Hematopoietic multipotent progenitor cell treated with erythropoietin and hydrocortisone succinate and interleukin-3 and kit ligand, for 6 days (in vitro differentiated cells): ENCODE data around the gene FBXO5.
"Not testable (repeated sequence)": the region's sequence is repeated elsewhere in the genome, so short reads cannot be mapped to it uniquely, and the experiment has no call there.

Experiments used
- DNase-seq: peaks from one replicate; pipeline ENCODE4 v3.0.0-alpha.2; 2015

The FBXO5 gene

GRCh38 chr6:152985300-152985699 lies 2.5 kb upstream of the FBXO5 start:
- DNase-seq: not testable (repeated sequence)

GRCh38 chr6:152984513-152984872 lies 1.7 kb upstream of the FBXO5 start:
- DNase-seq: peak; percentile 18

- DNase-seq: peak; percentile 95
Observed at GRCh38 chr6:152983637-152984512, 1.0 kb upstream of the FBXO5 start.

GRCh38 chr6:152981989-152982903 lies 595 bp downstream of the FBXO5 start:
- peak; percentile 54 for DNase-seq

GRCh38 chr6:152981219-152981618 lies 1.6 kb downstream of the FBXO5 start:
- peak; percentile 55 for DNase-seq

GRCh38 chr6:152980656-152981055 lies 2.2 kb downstream of the FBXO5 start:
- peak; percentile 13 for DNase-seq

- DNase-seq: no peak
Observed at GRCh38 chr6:152979116-152979515, 3.7 kb downstream of the FBXO5 start.

GRCh38 chr6:152978058-152978457 lies 4.8 kb downstream of the FBXO5 start:
- DNase-seq: no peak

GRCh38 chr6:152977556-152977955 lies 5.3 kb downstream of the FBXO5 start:
- DNase-seq: peak; percentile 13

GRCh38 chr6:152976749-152977148 lies 6.1 kb downstream of the FBXO5 start:
- no peak for DNase-seq

- peak; percentile 57 for DNase-seq
Observed at GRCh38 chr6:152975204-152975915, 7.5 kb downstream of the FBXO5 start.

- DNase-seq: peak; percentile 47
Observed at GRCh38 chr6:152973916-152974315, 8.9 kb downstream of the FBXO5 start.

- no peak for DNase-seq
Observed at GRCh38 chr6:152969688-152970418, 13.0 kb downstream of the FBXO5 start.

- DNase-seq: not testable (repeated sequence)
Observed at GRCh38 chr6:152966168-152966894, 16.5 kb downstream of the FBXO5 start.

GRCh38 chr6:152959333-152959732 lies 23.5 kb downstream of the FBXO5 start:
- DNase-seq: no peak

- DNase-seq: no peak
Observed at GRCh38 chr6:152957796-152958195, 25.0 kb downstream of the FBXO5 start.

- peak; percentile 26 for DNase-seq
Observed at GRCh38 chr6:152954443-152954842, 28.4 kb downstream of the FBXO5 start.

- peak; percentile 70 for DNase-seq
Observed at GRCh38 chr6:152952866-152953509, 29.9 kb downstream of the FBXO5 start.

GRCh38 chr6:152952045-152952444 lies 30.8 kb downstream of the FBXO5 start:
- no peak for DNase-seq

GRCh38 chr6:152950240-152950639 lies 32.6 kb downstream of the FBXO5 start:
- no peak for DNase-seq

- DNase-seq: peak; percentile 79
Observed at GRCh38 chr6:152948150-152948768, 34.6 kb downstream of the FBXO5 start.
